Subcutaneous preadipocyte (primary cell): Measurements from ENCODE around the gene PCARE. TPM values are rescaled to one million over a fixed set of nuclear protein-coding genes. Genes with fewer than 3 reads are reported as not detected.

ENCODE experiments used
- total RNA-seq: library from RNA; depleted of rRNA; stranded (reverse); fragments of >200 nt; gene quantifications from 2 replicates; pipeline ENCODE4 v1.2.3, GENCODE V29; 2012

PCARE gene
- not detected in 2 replicates for total RNA-seq

GRCh38 chr2:29074411-29074810 lies at the start of gene PCARE:
Gene PCARE (minus strand): TSS chr2:29074523. CDS start chr2:29074261, 262 bp downstream.

GRCh38 chr2:29114946-29115609 lies 40.8 kb upstream of the PCARE start, which contains the start of gene CLIP4:
Gene CLIP4 (plus strand): TSS chr2:29115415. CDS start chr2:29121389, 5,974 bp downstream.

Other genes with a start within 250 kb of the PCARE start
- gene TRMT61B, start 204.2 kb downstream of the PCARE start, total RNA-seq = 11.4 and 11.7 TPM in 2 replicates
- 83.0 and 159 TPM in 2 replicates for gene WDR43, start 179.9 kb downstream of the PCARE start, total RNA-seq
- gene TOGARAM2, start 93.2 kb downstream of the PCARE start, total RNA-seq = under 0.01 and 0.37 TPM in 2 replicates
- gene CLIP4, start 40.9 kb upstream of the PCARE start, total RNA-seq = 40.8 and 49.1 TPM in 2 replicates